ENCODE data around the gene WIPF3.
"Not testable (repeated sequence)": the region's sequence is repeated elsewhere in the genome, so short reads cannot be mapped to it uniquely, and the experiment has no call there.

The WIPF3 gene

DNA sequence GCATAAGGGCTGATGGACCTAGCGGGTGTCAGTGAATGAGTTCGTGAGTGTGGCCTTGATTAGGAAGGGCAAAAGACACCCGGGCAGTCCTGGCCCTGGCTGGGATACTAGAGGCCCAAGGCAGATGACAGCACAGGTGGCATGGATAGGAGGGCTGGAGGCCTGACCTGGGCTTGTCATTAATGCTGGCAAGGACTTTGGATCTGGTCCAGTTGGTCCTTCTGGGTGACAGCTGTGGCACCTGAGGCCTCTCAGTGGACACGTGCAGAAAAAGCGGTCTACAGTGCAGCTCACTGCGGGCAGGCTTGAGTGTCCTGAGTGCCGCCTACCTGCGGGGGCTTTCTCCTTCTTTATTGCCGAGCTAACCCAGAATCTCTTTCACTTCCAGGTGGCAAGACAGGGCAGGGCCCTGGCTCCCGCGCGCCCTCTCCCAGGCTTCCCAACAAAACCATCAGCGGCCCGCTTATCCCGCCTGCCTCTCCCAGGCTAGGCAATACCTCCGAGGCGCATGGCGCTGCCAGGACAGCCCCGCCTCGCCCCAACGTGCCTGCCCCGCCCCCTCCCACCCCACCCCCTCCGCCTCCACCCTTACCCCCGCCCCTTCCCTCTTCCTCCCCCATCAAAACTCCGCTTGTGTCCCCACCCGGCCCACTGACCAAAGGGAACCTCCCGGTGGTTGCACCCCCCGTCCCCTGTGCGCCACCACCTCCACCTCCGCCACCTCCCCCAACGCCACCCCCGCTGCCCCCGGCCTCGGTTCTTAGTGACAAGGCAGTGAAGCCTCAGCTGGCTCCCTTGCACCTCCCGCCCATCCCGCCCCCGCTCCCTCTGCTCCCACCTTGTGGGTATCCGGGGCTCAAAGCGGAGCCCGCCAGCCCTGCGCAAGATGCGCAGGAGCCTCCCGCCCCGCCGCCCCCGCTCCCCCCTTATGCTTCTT, 77.4 kb downstream of the WIPF3 start:
- DNase-seq = no peak

DNA sequence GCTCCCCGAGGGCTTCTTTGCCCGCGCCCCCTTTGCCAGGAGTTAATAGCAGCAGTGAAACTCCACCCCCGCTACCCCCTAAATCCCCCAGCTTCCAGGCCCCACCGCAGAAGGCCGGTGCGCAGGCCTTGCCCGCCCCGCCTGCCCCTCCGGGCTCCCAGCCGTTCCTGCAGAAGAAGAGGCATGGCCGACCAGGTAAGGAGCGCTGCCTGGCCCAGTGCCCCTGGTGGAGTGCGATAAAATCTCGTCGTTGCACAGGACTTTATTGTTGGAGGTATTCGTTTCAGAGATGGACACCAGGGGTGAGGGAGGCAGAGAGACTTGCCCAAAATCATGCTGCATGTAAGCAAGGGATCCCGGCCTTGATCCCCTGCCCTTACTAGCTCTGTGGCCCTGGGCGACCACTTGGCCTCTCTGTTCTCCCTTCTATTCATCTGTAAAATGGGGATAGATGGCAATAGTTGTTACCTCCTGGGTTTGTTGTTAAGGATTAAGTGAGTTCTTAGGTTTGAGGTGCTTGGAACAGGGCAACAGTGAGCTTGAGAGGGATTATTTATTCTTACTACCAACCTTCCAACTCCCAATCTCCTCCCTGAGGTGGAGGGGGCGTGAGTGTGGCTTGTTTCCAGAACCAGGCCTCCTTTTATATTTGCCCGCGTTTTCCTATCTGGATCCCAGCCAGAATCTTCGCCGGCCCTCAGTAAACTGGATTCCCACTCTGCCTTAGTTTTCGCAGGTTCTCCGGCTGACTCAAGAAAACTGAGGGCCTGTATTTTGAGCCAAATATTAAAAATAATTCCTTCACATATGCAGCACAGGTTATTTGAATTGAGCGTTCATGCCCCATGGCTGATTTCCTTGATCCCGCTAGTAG, 78.3 kb downstream of the WIPF3 start:
- no peak for DNase-seq

DNA sequence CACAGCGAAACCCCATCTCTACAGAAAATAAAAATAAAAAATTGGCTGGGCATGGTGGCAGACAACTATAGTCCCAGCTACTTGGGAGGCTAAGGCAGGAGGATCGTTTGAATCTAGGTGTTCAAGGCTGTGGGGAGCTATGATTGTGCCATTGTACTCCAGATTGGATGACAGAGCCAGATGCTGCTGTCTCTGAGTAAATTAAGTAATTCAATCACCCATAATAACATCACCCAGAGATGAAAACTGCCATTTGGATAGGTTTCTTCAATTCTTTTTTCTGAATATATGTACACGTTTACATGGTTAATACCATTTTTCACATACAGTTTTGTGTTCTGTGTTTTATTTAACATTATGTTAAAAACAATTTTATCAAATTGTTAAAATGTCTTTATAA, 79.3 kb downstream of the WIPF3 start:
- DNase-seq = no peak

DNA sequence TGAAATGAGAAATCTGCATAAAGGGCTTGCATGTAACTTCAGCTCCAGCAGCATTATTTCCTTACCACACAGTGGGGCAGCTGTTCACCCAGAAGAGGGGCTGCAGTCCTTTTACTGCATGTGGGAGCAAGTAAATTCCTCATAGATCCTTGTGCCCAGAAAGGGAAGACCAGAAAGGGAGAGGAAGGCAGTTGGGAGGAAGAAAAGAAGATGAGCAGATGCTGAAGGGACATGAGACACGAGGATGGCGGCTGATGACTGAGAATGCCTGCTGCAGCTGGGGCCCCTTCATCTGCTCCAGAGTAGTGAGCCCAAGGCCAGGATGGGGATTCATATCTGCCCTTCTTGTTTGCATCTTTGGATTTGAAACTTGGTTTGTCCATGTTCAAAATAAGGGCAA, 80.5 kb downstream of the WIPF3 start:
- DNase-seq = no peak

DNA sequence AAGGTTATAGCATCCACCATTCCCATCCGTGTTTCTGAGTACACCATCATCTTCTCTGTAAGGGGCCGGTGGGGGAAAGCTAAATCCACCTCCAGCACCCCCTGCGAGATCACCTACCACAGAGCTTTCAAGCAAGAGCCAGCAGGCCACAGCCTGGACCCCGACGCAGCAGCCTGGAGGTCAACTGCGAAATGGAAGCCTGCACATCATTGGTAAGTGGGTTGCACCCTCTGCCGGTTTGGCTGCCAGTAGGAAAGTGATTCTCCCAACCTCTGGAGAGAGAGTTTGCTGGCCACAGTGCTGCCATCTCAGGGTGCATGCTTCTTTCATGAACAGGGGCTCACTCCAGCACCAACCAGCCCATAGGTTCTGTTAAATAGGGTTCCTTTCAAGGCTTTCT, 81.7 kb downstream of the WIPF3 start:
- no peak for DNase-seq

DNA sequence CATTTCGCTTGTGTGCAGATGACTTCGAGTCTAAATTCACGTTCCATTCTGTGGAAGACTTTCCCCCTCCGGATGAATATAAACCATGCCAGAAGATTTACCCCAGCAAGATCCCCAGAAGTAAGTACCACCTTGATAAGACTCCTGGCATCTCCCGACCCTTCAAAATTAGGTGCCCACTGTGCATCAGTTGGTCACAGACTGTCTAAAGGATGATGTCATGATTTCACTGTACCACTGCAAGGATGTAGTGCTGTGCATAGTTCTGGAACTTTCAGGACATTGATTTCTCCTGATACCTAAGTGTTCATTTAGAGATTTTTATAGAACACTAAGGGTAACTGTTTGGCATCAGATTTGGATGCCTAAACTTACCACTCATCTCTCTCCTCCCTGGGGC, 83.0 kb downstream of the WIPF3 start:
- no peak for DNase-seq

DNA sequence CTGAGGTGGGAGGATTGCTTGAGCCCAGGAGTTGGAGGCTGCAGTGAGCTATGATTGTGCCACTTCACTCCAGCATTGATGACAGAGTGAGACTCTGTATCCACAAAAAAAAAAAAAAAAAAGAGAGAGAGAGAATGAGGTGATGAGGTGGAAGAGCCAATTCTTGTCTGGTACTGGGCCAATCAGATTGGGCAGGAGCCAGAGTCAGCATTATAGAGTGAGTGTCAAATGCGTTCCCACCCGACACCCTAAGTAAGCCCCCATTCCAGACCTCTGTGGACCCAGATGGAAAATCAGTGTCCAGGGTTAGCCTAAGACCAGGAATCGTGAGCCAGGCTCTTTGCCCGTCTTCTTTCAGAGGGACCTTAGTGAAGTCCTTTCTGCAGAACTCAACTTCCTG, 83.9 kb downstream of the WIPF3 start:
- no peak for DNase-seq

DNA sequence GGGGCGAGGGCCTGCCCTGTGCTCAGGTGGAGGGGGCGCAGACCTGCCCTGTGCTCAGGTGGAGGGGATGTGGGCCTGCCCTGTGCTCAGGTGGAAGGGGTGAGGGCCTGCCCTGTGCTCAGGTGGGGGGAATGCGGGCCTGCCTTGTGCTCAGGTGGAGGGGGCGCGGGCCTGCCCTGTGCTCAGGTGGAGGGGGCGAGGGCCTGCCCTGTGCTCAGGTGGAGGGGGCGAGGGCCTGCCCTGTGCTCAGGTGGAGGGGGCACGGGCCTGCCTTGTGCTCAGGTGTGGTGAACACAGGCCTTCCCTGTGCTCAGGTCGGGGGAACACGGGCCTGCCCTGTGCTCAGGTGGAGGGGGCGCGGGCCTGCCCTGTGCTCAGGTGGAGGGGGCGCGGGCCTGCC, 84.5 kb downstream of the WIPF3 start:
- not testable (repeated sequence) for DNase-seq

DNA sequence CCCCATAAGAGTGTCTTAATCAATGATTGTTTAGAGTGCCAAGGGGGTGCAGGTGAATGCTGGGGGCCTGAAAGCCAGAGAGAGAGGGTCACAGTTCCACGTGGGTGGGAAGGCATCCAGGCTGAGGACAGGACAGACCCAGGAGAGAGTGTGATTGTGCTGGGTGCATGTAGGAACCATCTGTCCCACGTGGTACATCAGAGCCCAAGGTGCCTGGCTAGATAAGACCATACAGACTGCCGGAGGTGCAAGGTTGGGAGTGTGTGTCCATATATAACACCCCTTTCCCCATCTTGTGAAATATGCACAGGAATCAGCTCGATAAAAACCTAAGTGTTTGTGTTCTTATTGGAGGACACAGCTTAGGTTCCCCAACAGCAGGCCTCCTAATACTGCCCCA, 85.5 kb downstream of the WIPF3 start:
- DNase-seq = no peak

DNA sequence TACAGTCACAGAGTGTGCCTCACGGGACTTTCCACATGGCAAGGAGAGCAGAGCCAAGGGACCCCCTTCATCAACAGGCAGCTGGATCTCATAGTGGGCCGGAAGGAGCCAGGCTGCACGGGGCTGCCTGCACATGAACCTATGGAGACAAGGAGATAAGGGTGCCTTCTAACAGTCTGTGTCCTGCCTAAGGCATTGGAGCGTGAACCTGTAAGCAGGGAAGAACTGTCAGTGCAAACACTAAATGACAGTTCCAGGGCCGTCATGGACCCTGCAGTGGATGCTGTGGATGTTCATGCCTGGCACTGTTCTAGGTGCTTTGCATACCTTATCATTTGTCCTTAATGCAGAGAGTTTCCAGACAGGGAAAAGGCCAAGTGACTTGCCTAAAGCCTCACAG, 85.9 kb downstream of the WIPF3 start:
- no peak for DNase-seq

DNA sequence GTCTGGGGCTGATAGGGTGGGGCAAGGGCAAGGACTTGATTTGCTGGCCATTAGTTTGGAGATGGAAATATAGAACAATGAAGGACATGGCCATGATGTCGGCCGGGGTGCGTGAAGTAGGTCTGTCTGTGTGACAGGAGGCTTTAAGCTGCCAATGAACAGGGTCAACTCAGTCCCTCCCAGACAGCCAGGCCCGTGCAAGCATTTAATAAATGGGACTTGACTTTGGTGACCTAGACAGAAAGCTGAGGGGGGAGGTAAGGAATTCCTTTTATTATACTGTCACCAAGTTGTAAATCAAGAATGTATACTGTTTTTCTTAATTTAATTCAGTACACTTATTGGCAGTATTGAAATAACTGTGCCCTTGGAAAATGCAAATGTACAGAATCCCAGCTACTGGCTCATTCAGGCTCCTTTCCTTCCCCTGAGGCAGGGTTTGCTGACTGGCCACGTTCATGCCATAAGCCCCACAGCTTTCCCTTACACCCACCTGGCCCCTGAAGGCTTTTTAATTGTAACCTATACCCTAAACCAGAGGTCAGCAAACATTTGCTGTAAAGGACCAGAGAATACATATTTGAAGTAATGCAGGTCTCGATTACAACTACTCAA, 87.2 kb downstream of the WIPF3 start:
- DNase-seq = no peak

DNA sequence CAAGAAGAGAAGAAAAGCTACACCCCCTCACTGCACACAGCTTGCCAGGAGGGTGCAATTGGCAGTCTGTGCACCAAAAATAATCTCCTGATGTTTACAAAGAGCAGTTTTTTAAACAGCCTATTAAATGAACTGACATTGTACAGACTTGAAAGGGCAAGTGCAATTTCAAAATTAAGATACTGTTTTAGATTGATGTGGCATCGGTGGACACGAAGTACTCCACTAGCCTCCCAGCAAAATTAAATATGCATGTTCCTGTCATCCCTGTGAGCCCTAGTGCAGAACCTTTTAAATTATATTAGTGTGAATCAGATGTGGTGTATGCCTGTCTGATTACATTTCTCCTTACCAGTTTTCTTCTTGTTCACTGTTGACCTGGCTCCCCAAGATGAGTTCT, 87.9 kb downstream of the WIPF3 start:
- DNase-seq = no peak

DNA sequence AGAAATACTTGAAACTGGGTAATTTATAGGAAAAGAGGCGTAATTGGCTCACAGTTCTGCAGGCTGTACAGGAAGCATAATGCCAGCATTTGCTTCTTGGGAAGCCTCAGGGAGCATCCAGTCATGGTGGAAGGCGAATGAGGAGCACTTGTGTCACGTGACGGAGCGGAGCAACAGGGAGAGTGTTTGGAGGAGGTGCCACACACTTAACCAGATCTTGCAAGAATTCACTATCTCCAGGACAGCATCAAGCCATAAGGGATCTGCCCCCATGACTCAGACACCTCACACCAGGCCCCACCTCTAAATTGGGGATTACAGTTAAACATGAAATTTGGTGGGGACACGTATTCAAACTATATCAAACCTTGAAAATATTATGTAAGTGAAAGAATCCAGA, 89.3 kb downstream of the WIPF3 start:
- DNase-seq = no peak

DNA sequence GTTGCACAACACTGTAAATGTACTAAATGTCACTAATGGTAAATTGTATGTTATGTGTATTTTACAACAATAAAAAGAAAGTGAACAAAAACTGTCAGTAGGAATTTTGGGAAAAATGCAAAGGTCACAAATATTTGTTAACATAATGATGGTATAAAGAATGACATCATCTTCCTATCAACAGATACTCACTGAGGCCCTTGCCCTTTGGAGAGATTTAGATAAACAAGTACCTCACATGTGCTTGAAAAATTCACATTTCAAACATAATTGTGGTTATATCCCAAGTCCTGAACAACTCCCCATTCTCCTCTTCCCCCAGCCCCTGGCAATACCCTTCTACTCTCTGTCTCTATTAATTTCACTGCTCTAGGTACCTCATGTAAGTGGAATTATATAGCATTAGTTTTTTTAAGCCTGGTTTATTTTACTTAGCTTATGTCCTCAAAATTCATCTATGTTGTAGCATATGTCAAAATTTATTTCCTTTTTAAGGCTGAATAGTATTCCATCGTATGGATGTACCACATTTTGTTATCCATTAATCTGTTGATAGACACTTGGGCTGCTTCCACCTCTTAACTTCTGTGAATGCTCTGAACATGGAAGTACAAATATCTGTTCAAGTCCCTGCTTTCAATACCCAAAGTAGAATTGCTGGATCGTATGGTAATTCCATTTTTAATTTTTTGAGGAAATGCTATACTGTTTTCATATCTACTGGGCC, 90.5 kb downstream of the WIPF3 start:
- DNase-seq = no peak

DNA sequence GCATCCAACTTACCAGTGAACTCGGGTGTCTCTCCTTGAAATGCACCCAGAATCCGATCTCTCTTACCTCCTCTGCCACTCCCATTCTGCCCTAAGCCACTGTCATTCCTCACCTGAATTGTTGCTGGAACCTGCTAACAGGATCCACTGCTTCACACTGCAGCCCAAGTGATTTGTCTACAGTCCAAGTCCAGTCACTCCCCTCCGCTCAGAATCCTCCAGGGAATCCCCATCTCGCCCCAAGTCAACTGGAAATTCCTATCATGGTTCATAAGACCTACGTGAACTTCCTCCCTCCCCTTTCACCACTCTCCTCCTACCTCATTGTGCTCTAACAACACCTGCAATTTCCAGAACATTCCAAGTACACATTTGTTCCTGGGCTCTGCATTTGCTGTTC, 92.0 kb downstream of the WIPF3 start:
- DNase-seq = no peak

DNA sequence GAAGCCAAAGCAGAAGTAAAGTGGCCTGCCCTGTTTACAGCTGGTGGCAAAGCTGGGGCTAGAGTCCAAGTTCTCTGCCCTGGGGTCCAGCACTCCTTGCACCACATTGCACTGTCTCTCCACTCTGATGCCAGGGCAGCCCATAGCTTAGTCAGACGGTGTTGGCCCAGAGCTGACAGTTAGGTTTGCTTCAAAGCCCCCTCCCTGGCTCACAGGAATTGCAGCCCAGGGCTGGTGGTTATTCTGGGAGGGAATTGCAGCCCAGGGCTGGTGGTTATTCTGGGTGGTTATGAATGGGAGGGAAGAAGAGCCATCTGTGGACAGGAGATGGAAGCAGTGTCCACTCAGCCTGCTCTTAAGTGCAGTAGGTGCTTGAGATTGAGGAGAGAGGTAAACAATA, 94.4 kb downstream of the WIPF3 start:
- DNase-seq = no peak

DNA sequence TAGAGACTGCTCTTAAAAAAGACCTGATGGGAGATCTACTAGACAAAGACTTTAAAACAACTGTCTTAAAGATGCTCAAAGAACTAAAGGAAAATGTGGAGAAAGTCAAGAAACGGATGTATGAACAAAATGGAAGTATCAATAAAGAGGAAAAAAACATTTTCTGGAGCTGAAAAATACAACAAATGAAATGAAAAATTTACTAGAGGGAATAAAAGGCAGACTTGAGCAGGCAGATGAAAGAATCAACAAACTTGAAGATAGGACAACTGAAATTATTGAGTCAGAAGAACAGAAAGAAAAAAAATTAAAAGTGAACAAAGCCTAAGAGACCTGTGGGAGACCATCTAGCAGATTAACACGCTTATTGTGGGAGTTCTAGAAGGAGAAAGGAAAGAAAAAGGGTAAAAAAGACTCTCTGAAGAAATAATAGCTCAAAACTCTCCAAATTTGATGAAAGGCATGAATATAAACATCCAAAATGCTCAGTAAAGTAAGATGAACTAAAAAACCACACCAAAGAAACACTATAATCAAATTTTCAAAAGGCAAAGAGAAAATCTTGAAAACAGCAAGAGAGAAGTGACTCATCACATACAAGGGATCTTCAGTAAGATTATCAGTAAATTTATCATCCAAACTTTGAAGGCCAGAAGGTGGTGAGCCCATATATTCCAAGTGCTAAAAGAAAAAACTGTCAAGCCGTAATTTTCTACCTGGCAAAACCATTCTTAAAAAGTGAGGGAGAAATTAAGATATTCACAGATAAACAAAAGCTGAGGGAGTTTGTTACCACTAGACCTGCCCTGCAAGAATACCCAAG, 100.1 kb downstream of the WIPF3 start:
- DNase-seq = no peak

DNA sequence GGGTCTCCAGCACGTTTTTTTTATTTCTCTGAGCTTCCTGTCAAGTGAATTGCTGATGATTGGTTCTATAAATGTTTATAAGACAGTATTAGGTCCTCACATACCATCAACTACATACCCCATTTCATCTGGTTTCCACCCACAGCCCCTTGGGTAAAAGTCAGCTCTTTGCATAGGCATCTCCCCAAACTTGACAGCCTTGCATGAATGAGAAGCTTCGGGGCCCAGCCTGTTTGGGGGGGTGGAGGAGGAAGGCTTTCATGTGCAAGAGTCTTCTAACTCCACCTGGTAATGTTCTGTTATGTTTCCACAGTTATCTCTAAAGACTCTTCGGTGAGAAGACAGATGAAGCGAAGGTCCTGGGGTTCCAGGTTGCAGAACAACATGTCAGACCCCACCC, 107.9 kb downstream of the WIPF3 start:
- DNase-seq = no peak

DNA sequence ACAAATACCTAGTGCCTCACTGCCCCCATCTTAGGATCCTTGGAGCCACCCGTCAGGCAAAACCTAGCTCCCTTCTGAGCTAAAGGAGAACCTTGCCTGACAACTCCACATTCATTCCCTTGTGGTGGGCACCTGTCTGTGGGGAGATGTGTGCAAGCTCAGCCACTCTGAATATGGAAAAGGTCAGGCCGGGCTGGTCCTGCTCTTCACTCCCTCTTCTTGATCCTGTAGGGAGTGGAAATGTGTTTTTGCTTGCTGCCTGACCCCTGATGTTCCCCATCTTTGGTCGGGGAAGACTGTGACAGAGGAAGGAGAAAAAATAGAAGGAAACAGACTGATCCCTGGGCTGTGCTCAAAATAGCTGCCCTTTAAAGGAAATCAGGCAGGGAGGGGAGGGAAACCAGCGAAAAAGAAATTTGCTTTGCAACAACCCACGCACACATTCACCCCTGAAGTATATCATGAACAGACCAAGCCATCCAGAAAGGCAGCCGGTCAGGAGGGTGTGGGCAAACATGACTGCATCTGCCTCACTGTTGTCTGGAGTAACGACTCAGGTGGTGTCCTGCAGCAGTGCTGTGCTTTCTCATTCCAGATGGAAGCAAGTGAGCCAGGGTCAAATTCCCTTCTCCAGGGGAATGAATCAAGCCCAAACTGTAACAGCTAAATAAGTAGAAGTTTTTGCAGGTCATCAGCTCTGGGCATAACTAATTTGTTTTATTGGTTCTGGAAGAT, 109.3 kb downstream of the WIPF3 start:
- DNase-seq = no peak

DNA sequence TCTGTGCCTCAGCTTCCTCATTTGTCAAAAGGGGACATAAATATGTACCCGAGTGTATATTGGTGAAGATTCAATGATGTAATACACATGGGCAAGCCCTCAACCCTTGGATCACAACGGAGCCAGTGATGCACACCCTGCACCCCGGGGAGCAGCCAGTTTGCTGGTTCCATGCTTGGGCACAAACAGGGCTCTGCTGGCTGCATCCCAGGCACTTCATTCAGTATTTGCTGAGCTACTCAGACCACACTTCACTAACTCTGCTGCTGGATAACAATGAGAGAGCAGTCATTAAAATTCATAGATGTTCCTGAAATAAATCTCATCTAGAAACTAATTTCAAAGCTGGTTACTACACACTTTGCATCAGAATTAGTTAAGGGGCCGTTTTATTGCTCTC, 111.3 kb downstream of the WIPF3 start:
- no peak for DNase-seq

DNA sequence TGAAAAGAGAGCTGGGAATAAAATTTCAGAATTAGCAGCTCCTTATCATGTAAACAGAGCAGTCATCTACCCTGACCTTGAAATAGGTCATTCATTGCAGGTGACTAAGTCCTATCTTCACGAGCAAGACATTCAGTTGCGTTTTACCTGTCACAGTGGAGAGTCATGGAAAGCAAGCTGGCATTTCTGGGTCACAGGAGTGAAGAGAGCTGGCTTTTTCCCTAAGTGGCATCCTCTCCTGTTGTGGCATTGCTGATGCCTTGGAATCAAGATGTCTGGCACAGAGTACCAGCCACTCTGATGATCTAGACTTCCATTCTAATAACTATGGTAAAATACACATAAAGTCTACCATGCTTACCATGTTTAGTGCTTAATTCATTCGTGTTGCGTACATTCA, 112.5 kb downstream of the WIPF3 start:
- DNase-seq = no peak

Data from right forelimb (tissue), 1 donor.